Caco-2 (cell line): Measurements from ENCODE around the gene PLA2G4C. TPM values are rescaled to one million over a fixed set of nuclear protein-coding genes. Genes with fewer than 3 reads are reported as not detected.

Source experiments
- BruUV-seq: library from RNA; stranded (reverse); fragments of 400-500 nt; replicated peaks from 2 replicates; lab custom pipeline; 2021; lab: Mats Ljungman, UMichigan
- CTCF ChIA-PET: fragments of 300-600 bp; sonication (Branson Sonifier 250); formaldehyde crosslinking; loops from one replicate; lab custom pipeline; 2022; ENCODE audit warnings: antibody characterized with exemption; lab: Charles Lee
- POLR2A ChIA-PET: fragments of 300-600 bp; sonication (Branson Sonifier 250); formaldehyde crosslinking; loops from one replicate; lab custom pipeline; 2022; ENCODE audit warnings: antibody characterized with exemption; lab: Charles Lee
- DNase-seq, 2 experiments: peaks; one replicate each; pipeline versions ENCODE4 v3.0.0 to v3.0.0-alpha.2; 2020 to 2022
- H3K27me3 ChIP-seq: replicated peaks from 2 replicates; pipeline ENCODE4 v1.6.0; 2011; ENCODE audit warnings: low read length; ENCODE audit not compliant: control insufficient read depth, insufficient read depth
- H3K36me3 ChIP-seq: 2 replicates; pipeline ENCODE4 v1.5.1; 2011; ENCODE audit warnings: low read length; ENCODE audit not compliant: control insufficient read depth, insufficient read depth
- H3K4me1 ChIP-seq: fragments of 250-450 bp; sonication (Bioruptor Pico); 2 replicates; pipeline ENCODE4 v1.5.1; 2020; ENCODE audit warnings: mild to moderate bottlenecking
- H3K4me3 ChIP-seq: 2 replicates; pipeline ENCODE4 v1.5.1; 2011; ENCODE audit warnings: low read depth, mild to moderate bottlenecking, control low read depth, low read length
- H3K9me3 ChIP-seq: fragments of 250-450 bp; sonication (Bioruptor Pico); 2 replicates; pipeline ENCODE4 v1.5.1; 2020; ENCODE audit warnings: mild to moderate bottlenecking, moderate library complexity
- H3K27ac Mint-ChIP-seq: one replicate; pipeline ENCODE4 v1.8.0; 2022; ENCODE audit warnings: mixed read lengths; ENCODE audit not compliant: unreplicated experiment
- H3K27me3 Mint-ChIP-seq: one replicate; pipeline ENCODE4 v1.8.0; 2022; ENCODE audit warnings: mixed read lengths; ENCODE audit not compliant: insufficient read depth, unreplicated experiment
- H3K36me3 Mint-ChIP-seq: one replicate; pipeline ENCODE4 v1.8.0; 2022; ENCODE audit warnings: mild to moderate bottlenecking, mixed read lengths; ENCODE audit not compliant: insufficient read depth, unreplicated experiment
- H3K4me1 Mint-ChIP-seq: one replicate; pipeline ENCODE4 v1.8.0; 2022; ENCODE audit warnings: low read depth, mixed read lengths; ENCODE audit not compliant: unreplicated experiment
- H3K4me3 Mint-ChIP-seq: one replicate; pipeline ENCODE4 v1.8.0; 2022; ENCODE audit warnings: mild to moderate bottlenecking, moderate library complexity, mixed read lengths; ENCODE audit not compliant: unreplicated experiment
- H3K9me3 Mint-ChIP-seq: one replicate; pipeline ENCODE4 v1.8.0; 2022; ENCODE audit warnings: mixed read lengths; ENCODE audit not compliant: unreplicated experiment
- CTCF ChIP-seq, 2 experiments: fragments of 200-600 bp in 1 of 2; IDR thresholded peaks; 1 replicate in 1 of 2; 2 replicates in 1 of 2; pipeline versions ENCODE4 v1.5.1 to v1.8.0; 2011 to 2022; ENCODE audit warnings: antibody characterized with exemption in 1 of 2, control low read depth in 1 of 2, inconsistent platforms in 1 of 2, low read depth in 1 of 2, low read length in 1 of 2, mild to moderate bottlenecking in 1 of 2, moderate library complexity in 1 of 2; ENCODE audit not compliant: insufficient read depth in 1 of 2, severe bottlenecking in 1 of 2, unreplicated experiment in 1 of 2
- intact Hi-C: fragments of 100-400 bp; cut with micrococcal nuclease; formaldehyde crosslinking; loops from one replicate; pipeline ENCODE4 v1.10.0; 2022; ENCODE audit not compliant: unreplicated experiment
- total RNA-seq: library from RNA; stranded (reverse); gene quantifications from 2 replicates; pipeline ENCODE4 v1.2.3, GENCODE V29; 2022

PLA2G4C gene
- total RNA-seq, 1 experiment from 2014 or later = 1.5 TPM

GRCh38 chr19:48033604-48034003 lies 77.0 kb downstream of the PLA2G4C start:
- ChIA-PET POLR2A (no interaction called here), CTCF (no interaction called here)
- Histone ChIP-seq H3K4me1 (no peaks in the 10 kb centered on the region), H3K9me3 (peaks cover 6% of the 10 kb centered on the region; the same call in 1 of the 2 replicates), H3K36me3 (no peaks in the 10 kb centered on the region), H3K27me3 (no peaks in the 10 kb centered on the region; the same call in none of the 2 replicates), H3K4me3 (no peak overlapping the region)
- Mint-ChIP-seq H3K27ac (no peak overlapping the region), H3K36me3 (no peaks in the 10 kb centered on the region), H3K4me1 (peaks cover 4% of the 10 kb centered on the region), H3K27me3 (peaks cover 20% of the 10 kb centered on the region), H3K9me3 (no peaks in the 10 kb centered on the region), H3K4me3 (no peak overlapping the region)
- DNase-seq = no peak
- no TSS peak for BruUV-seq
- no peak for TF ChIP-seq CTCF (IDR thresholded peaks at IDR 0.05; ENCODE audit: insufficient read depth in 1 of 2, low read depth in 1 of 2, low read length in 1 of 2, severe bottlenecking in 1 of 2, unreplicated experiment in 1 of 2)
- intact Hi-C loops = no loop called here

DNA sequence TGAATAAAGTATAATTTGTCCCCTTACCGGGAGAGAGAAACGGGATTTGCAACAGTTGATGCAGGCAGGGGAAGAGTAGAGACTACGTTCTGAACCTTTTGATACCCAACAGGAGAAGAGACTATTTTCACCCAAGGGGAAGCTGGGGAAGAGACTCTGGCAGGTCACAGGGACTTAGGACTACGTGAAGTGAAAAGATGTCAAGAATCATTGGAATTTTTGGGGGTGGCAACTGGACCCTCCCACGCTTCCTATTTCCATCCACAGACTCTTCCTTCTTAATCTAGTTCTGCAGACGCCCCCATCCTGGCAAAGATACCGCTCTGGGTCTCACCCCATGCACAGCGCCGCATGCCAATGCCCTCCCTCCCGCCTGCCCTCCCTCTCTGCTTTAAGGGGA lies 80.5 kb downstream of the PLA2G4C start:
- no peaks in the 10 kb centered on the region for H3K36me3 Mint-ChIP-seq
- Histone ChIP-seq H3K36me3 (no peaks in the 10 kb centered on the region), H3K27me3 (no peaks in the 10 kb centered on the region; the same call in none of the 2 replicates), H3K4me3 (no peak overlapping the region), H3K9me3 (no peaks in the 10 kb centered on the region), H3K4me1 (no peaks in the 10 kb centered on the region)
- ChIA-PET POLR2A (no interaction called here), CTCF (interaction anchor here (0.7 kb wide), 1 partner anchor 293 kb away, joined by 3 read pairs; no protein-coding TSS in a partner anchor)
- no peak for DNase-seq
- intact Hi-C loops = no loop called here
- peaks cover 30% of the 10 kb centered on the region for H3K27me3 Mint-ChIP-seq
- no peaks in the 10 kb centered on the region for H3K9me3 Mint-ChIP-seq
- H3K27ac Mint-ChIP-seq = no peak overlapping the region
- no peak overlapping the region for H3K4me3 Mint-ChIP-seq
- no peak for TF ChIP-seq CTCF (IDR thresholded peaks at IDR 0.05; ENCODE audit: insufficient read depth in 1 of 2, low read depth in 1 of 2, low read length in 1 of 2, severe bottlenecking in 1 of 2, unreplicated experiment in 1 of 2)
- peaks cover 4% of the 10 kb centered on the region for H3K4me1 Mint-ChIP-seq
- no TSS peak for BruUV-seq

DNA sequence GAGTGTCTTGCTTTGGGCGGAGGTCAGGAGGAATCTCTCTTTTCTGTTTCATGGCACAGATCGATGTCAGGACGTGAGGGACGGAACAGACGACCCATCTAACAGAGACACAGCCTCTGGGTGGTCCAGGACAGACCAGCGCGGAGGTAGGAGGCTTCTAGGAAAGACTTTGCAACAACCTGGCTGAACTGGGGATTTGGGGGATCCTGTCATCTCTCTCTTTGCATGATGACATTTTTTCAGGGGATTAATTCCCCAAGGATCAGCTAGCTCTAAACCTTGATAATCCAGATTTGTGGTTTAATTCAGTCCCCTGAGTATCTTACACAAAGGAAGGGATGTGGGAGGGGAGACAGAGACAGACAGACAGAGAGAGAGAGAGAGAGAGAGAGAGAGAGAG lies 81.2 kb downstream of the PLA2G4C start:
- H3K27me3 ChIP-seq = peaks cover 1% of the 10 kb centered on the region
- H3K27me3 Mint-ChIP-seq = peaks cover 32% of the 10 kb centered on the region
- no peak overlapping the region for H3K4me3 ChIP-seq
- intact Hi-C loops = no loop called here
- H3K9me3 ChIP-seq = no peaks in the 10 kb centered on the region
- ChIA-PET POLR2A (no interaction called here), CTCF (no interaction called here)
- H3K4me3 Mint-ChIP-seq = no peak overlapping the region
- H3K27ac Mint-ChIP-seq = no peak overlapping the region
- DNase-seq = no peak
- no peaks in the 10 kb centered on the region for H3K9me3 Mint-ChIP-seq
- BruUV-seq = no TSS peak
- H3K36me3 Mint-ChIP-seq = no peaks in the 10 kb centered on the region
- no peaks in the 10 kb centered on the region for H3K4me1 ChIP-seq
- TF ChIP-seq CTCF (IDR thresholded peaks at IDR 0.05; ENCODE audit: insufficient read depth in 1 of 2, low read depth in 1 of 2, low read length in 1 of 2, severe bottlenecking in 1 of 2, unreplicated experiment in 1 of 2) = no peak
- peaks cover 4% of the 10 kb centered on the region for H3K4me1 Mint-ChIP-seq
- H3K36me3 ChIP-seq = no peaks in the 10 kb centered on the region
